Measurements from ENCODE around the gene CCDC142. TPM values are rescaled to one million over a fixed set of nuclear protein-coding genes. Genes with fewer than 3 reads are reported as not detected.
"Not testable (repeated sequence)": the region's sequence is repeated elsewhere in the genome, so short reads cannot be mapped to it uniquely, and the experiment has no call there.

CCDC142 gene
- total and polyA plus RNA-seq, 2 of the 8 experiments (the other 6 are each of a cell fraction or from before 2014, with no cell fraction given): 6.0 to 10.7 TPM

DNA sequence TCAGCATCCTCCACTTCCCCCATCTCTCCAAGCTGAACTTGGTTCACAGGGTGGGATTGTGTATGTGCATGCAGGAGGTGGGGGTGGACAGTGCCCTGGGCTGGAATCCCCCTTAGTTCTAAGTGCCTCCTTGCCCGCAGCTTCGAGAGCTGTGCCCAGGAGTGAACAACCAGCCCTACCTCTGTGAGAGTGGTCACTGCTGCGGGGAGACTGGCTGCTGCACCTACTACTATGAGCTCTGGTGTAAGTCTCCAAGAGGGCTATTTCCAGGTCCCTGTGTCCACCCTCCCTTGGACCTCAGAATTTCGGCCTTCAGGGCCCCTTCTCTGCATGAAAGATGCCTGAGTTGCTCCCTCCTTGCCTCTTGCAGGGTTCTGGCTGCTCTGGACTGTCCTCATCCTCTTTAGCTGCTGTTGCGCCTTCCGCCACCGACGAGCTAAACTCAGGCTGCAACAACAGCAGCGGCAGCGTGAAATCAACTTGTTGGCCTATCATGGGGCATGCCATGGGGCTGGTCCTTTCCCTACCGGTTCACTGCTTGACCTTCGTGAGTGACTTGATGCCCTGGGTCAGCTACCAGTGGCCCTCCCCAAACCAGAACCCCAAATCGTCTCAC, 23.2 kb downstream of the CCDC142 start:
- H3K56ac ChIP-seq (replicated peaks; ENCODE audit: insufficient read length, low read depth, low read length); H3K27ac ChIP-seq (ENCODE audit: low read depth, low read length); H2AK5ac ChIP-seq (ENCODE audit: low read depth, low read length); H3K9me3 ChIP-seq (ENCODE audit: insufficient read depth in 2 of 2, low read depth in 1 of 2, low read length in 1 of 2); FAIRE-seq; H3K4ac ChIP-seq (replicated peaks; ENCODE audit: insufficient read length, low read depth, low read length); H2BK5ac ChIP-seq (ENCODE audit: low read depth, low read length); H3K18ac ChIP-seq (ENCODE audit: extremely low read depth, low read length); H2BK12ac ChIP-seq (ENCODE audit: low read depth, low read length); H2BK120ac ChIP-seq (replicated peaks; ENCODE audit: low read depth, low read length); DNase-seq (ENCODE audit: low read depth in 1 of 2, low spot score in 2 of 2); H3K27me3 ChIP-seq (replicated peaks in 1 of 4; ENCODE audit: control insufficient read depth in 3 of 4, extremely low read depth in 1 of 4, insufficient read depth in 3 of 4, low read length in 3 of 4); H2AFZ ChIP-seq (ENCODE audit: low read length); H2BK15ac ChIP-seq (ENCODE audit: low read length); H4K8ac ChIP-seq (ENCODE audit: extremely low read depth, insufficient read depth, low read length); H3K79me1 ChIP-seq (ENCODE audit: low read depth, low read length); H3K23ac ChIP-seq (ENCODE audit: insufficient read length); H3K14ac ChIP-seq (ENCODE audit: insufficient read length); H4K91ac ChIP-seq (replicated peaks; ENCODE audit: insufficient read length, low read length); H2BK20ac ChIP-seq (ENCODE audit: low read length); H4K20me1 ChIP-seq (replicated peaks in 1 of 2; ENCODE audit: control insufficient read depth in 1 of 2, insufficient read depth in 2 of 2, low read length in 2 of 2); H4K5ac ChIP-seq (ENCODE audit: insufficient read length, low read depth, low read length): not testable (repeated sequence)
- Histone ChIP-seq H3K36me3 (ENCODE audit: control insufficient read depth in 2 of 4, insufficient read depth in 4 of 4, low read length in 3 of 4) (peaks cover 0 to 12% (median 2%) of the 10 kb centered on the region in 4 experiments; a peak in 4 of 8 replicates), H3K79me2 (ENCODE audit: control insufficient read depth in 1 of 2, insufficient read depth in 2 of 2, low read length in 2 of 2) (peaks cover 0 to 15% of the 10 kb centered on the region in 2 experiments; a peak in 1 of 4 replicates), H3K9ac (replicated peaks in 1 of 4; ENCODE audit: extremely low read depth in 1 of 4, low read depth in 3 of 4, low read length in 3 of 4) (peak overlapping the region in 1 of 4 experiments; percentile 53; a peak in 2 of 7 replicates), H3K4me1 (replicated peaks in 1 of 4; ENCODE audit: control insufficient read depth in 3 of 4, insufficient read depth in 4 of 4, low read length in 3 of 4) (peaks cover 0 to 10% (median 2%) of the 10 kb centered on the region in 4 experiments; a peak in 5 of 7 replicates), H3K4me3 (ENCODE audit: extremely low read depth in 1 of 4, insufficient read depth in 2 of 4, low read depth in 3 of 4, low read length in 4 of 4) (peak overlapping the region in 2 of 4 experiments; percentile 98 to 99; a peak in 5 of 8 replicates), H3K23me2 (ENCODE audit: low read depth, low read length) (peaks cover 20% of the 10 kb centered on the region), H3K4me2 (ENCODE audit: insufficient read depth in 1 of 2, low read depth in 2 of 2, low read length in 2 of 2) (peak overlapping the region; percentile 86 to 91; a peak in 3 of 4 replicates)
- TF ChIP-seq POLR2A (IDR thresholded peaks at IDR 0.05; ENCODE audit: control extremely low read depth in 1 of 2, low read depth in 2 of 2, low read length in 2 of 2): peak in 1 of 2 experiments; percentile 30; a peak in 1 of 3 replicates
- ChIA-PET CTCF (ENCODE audit: partially characterized antibody) (interaction anchor here (1.0 to 10.5 kb wide), 7 partner anchors 15 to 128 kb away, joined by 3 to 86 read pairs (median 4); partner anchors contain the start of genes CCDC142, MRPL53 and TTC31), POLR2A (ENCODE audit: partially characterized antibody) (interaction anchor here (0.7 to 10.5 kb wide), 12 partner anchors 14 to 107 kb away, joined by 3 to 89 read pairs (median 4); partner anchors contain the start of genes C2orf81, CCDC142, MRPL53 and PCGF1)
- 92% methylated on average over 10 of the region's 13 CpGs; no CpG with 5 or more reads in 1 of the 2 experiments for WGBS, 2 experiments (ENCODE audit: extremely low coverage in 1 of 2, insufficient coverage in 1 of 2, insufficient read length in 1 of 2, insufficient replicate concordance in 2 of 2, low coverage in 1 of 2, low lambda C conversion rate in 2 of 2, missing lambda C conversion rate in 1 of 2)

All from H1 (cell line).